HG03060 (cell line): Measurements from ENCODE around the gene HERC2.
"Not testable (repeated sequence)": the region's sequence is repeated elsewhere in the genome, so short reads cannot be mapped to it uniquely, and the experiment has no call there.

Experiments used
- ATAC-seq: cut with Tn5 transposase; IDR thresholded peaks from one replicate; pipeline ENCODE4 v1.9.1; 2021; ENCODE audit warnings: low read depth, moderate number of reproducible peaks; ENCODE audit not compliant: unreplicated experiment

HERC2 gene

GRCh38 chr15:28185148-28185895, 136.7 kb downstream of the HERC2 start:
- ATAC-seq: no peak

- no peak for ATAC-seq
Observed at GRCh38 chr15:28184166-28184565, 137.8 kb downstream of the HERC2 start.

- no peak for ATAC-seq
Observed at GRCh38 chr15:28182731-28183130, 139.2 kb downstream of the HERC2 start.

GRCh38 chr15:28182216-28182615, 139.8 kb downstream of the HERC2 start:
- no peak for ATAC-seq

- no peak for ATAC-seq
Observed at GRCh38 chr15:28181366-28181765, 140.6 kb downstream of the HERC2 start.

GRCh38 chr15:28179270-28179669, 142.7 kb downstream of the HERC2 start:
- no peak for ATAC-seq

GRCh38 chr15:28178727-28179126, 143.3 kb downstream of the HERC2 start:
- no peak for ATAC-seq

DNA sequence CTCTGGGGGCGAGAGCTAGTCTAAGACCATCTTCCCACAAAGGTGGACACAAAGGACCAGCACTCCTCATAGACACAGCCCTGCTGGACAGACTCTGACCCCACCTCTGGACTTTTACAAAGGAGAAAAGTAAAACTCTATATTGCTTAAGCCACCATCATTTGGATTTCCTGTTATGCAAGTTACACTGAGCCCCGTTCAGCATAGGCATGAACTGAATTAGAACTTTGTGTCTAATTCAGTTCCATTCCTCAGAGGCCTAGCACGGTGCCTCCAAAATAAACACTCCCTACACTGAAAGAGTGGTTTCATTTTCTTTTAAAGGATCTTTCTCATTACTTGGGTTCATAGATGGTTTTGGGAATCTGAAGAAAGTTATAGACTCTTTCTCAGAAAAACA, 143.7 kb downstream of the HERC2 start:
- ATAC-seq: no peak

GRCh38 chr15:28169366-28169765, 152.6 kb downstream of the HERC2 start:
- no peak for ATAC-seq

DNA sequence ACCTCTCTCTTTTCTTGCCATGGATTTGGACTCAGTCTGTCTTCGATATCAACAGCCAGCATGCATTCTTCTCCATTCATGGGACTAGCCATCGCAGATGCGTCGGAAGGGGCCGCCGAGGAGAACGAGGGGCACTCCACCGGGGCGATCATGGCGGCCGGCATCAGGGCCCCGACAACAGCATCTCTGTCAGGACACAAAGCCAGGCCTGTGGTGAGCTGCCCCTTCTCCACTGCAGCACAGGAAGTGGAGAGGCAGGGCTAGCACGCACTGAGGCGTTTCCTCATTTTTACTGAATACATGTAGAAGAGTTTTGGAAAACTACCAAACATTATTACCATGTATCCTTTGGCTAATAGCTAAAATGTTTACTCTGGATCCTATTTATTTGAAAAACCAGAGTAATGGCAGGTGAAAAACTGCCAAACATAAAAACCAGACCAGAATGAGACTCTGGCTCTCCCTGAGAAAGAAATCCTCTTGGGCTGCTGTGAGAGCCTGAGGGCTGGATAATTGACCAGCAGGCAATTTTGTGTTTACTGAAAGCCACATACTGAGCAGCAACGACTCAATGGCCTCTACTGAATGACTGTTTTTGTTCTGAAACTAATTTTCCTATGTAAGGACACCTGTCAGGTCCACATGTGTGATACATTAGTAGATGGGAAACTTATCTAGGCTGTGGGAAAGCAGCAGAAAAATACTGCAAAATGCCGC, 153.4 kb downstream of the HERC2 start:
- ATAC-seq: not testable (repeated sequence)

DNA sequence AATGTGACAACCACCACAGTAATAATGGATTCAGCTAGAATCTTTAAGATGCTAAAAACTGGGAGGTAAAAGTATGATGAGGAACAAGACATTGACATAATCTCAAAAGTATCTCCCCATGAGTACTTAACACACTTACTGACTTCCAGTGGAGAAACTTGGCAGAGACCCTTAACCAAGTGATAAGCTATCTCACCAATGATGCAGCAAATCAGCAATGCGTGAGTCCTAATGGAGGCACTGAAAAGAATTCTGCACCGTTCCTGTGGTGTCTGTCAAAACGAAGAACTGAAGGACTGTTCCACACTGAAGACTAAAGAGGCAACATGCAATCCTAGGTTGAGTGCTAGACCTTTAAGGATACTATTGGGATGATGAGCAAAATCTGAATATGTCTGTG, 154.9 kb downstream of the HERC2 start:
- no peak for ATAC-seq

DNA sequence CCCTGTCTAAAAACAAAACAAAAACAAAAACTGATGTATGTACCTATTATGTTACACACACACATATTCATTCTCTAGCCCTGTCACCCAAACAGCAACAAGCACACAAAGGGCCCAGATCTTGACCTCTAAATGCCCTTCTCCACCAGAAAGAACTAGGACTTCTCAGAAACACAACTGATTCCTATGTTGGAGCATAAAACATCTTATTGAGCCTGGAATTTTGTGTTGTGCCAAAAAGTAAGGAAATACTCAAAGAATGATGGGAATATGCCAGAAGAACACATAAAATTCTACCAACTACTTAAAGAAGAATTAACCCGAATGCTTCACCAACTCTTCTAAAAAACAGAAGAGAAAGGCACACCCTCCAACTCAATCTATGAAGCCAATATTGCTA, 156.2 kb downstream of the HERC2 start:
- ATAC-seq: no peak

GRCh38 chr15:28164876-28165275, 157.1 kb downstream of the HERC2 start:
- no peak for ATAC-seq

GRCh38 chr15:28154283-28154682, 167.7 kb downstream of the HERC2 start:
- no peak for ATAC-seq

DNA sequence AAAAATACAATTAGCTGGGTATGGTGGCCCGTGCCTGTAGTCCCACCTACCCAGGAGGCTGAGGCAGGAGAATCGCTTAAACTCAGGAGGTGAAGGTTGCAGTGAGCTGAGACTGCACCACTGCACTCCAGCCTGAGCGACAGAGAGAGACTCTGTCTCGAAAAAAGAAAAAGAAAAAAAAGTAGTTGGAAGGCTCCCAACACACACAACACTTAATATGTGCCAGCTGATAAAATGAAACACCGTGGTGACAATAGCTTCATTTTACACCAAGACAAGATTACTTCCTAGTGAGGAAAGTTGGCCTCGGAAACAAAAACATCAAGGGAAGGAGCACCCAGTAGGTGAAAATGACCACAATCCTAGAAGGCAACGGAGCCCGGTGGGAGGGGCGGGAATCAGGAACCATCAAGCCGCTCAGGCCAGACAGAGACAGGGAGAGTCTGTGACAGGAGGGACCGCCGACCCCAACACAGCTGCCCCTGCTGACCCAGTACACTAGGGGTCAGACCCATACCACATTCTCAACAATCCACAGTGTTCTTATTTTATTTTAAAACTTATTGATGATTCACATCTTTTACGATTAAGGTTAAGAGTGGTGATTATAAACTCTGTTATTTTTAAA, 168.4 kb downstream of the HERC2 start:
- no peak for ATAC-seq

DNA sequence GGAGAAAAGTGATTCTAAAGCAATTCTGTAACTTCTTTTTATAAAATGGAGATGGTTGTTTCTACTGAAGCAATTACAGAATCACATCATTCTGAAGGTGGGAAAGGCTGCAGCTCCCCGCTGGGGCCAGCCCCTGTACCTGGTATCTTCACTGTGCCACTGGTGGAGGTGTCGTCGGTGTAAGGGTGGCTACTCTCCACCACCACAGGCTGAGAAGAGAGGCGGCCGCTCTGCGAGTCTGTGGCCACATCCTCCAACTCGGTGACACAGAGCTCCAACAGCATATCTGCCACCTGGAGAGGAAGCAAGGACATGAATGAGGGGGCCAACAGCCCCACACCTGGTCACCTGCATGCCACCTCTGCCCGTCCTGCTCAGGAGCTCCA, 169.4 kb downstream of the HERC2 start:
- not testable (repeated sequence) for ATAC-seq

DNA sequence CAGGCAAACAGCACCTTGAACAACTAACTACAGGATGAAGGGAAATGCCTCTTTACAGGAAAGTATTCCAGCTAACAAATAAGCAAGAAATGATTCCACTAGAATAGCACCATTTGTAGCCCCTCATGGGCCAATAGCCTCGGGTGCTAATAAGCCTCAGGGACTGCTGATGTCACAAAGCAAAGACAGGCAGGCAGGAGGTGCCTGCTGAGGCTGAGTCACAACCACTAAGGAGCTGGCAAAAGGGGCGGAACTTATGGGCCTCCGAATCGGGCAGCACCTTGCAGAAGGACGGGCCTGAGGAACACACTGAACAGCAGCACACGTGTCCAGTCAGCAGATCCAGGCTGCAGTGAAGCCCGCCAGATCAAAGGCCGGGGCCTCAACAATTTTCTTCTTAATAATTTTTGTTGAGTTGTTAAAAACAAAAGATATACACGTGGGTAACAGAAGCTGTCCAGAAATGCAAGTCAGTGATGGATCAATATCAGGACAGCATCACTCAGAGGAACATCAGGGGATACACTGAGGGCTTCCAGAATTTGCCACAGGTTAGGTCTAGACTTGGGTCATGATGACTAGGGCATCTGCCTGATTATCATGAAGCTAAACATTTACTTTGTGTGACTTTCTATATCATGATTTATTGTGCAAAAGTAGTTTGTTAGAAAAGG, 170.0 kb downstream of the HERC2 start:
- ATAC-seq: not testable (repeated sequence)

- ATAC-seq: no peak
Observed at GRCh38 chr15:28147801-28148200, 174.2 kb downstream of the HERC2 start.

DNA sequence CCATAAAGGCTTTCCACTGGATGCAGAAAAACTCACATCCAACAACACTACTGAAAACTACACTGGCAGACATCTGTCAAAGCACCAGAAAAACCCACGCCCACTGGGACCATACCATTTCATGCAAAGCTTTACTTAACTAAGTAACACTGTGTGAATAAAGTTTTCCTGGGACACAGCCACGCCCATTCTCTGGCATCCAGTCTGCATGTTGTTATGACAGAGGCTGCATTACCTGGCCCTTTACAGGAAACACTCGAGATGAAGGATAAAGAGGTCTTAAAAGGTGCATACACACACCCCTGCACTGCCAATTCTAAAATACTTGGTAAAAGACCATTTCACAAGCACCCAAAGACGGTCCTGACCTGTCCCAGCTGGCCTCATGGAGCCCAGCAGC, 176.6 kb downstream of the HERC2 start:
- ATAC-seq: not testable (repeated sequence)

DNA sequence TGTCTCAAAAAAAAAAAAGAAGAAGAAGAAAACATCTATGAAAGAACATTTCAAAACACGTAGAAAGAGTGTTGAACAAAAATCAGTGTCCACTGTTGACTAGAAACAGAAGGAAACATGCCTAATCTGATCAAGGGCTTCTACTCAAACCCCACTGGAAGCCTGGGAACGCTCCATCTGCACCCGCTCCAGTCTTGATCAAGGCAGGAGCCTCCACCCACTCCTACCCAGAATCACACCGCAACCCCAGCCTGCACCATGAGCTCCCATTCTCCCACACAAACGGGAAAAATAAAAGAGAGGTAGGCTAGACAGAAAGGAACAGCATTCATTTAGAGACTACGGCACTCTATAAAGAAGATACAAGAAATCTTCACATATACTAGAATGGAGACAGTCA, 181.9 kb downstream of the HERC2 start:
- ATAC-seq: no peak

- not testable (repeated sequence) for ATAC-seq
Observed at GRCh38 chr15:28137408-28138039, 184.5 kb downstream of the HERC2 start.
